Transverse colon (tissue), 4 donors: Measurements from ENCODE around the gene SYT12.

Source experiments
- EP300 ChIP-seq: sonication (generic); formaldehyde crosslinking; IDR thresholded peaks from one replicate; pipeline ENCODE4 v1.6.1; 2017; ENCODE audit warnings: antibody characterized with exemption, low read depth
- POLR2A ChIP-seq: fragments of 450-650 bp; IDR thresholded peaks from one replicate; pipeline ENCODE4 v1.6.1; 2016; ENCODE audit warnings: antibody characterized with exemption, mild to moderate bottlenecking, moderate library complexity
- POLR2AphosphoS5 ChIP-seq, 3 donors: sonication (generic); formaldehyde crosslinking; IDR thresholded peaks; one replicate each; pipeline ENCODE4 v1.6.1; 2016; ENCODE audit warnings: antibody characterized with exemption in 3 of 3
- TF ChIP-seq, protein P1 (sequence below), 5 experiments: fragments of 200-600 bp in 3 of 5; fragments of 450-650 bp in 2 of 5; sonication (generic) in 3 of 5; IDR thresholded peaks; 1 replicate in 2 of 5; 2 replicates in 3 of 5; pipeline ENCODE4 v1.5.1; 2016 to 2017; ENCODE audit warnings: antibody characterized with exemption in 5 of 5, inconsistent platforms in 3 of 5, mild to moderate bottlenecking in 2 of 5, moderate library complexity in 1 of 5

DNA sequence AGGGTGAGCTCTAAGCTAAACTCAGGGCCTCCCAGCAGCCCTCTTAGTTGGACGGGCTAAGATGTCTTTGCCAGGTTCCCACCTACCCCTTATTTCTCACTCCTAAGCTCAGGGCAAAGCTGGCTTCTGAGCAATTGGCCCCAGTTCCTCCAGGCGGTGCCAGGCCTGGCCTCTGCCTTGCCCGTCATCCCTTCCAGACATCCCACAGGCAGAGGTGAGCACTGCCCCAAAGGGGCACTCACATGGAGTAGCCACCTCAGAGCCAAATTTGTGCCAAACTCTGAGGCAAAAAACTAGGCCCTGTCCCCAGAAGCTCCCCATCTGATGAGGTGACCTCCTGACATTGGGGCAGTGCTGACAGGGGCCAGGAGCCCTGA lies 43.4 kb downstream of the SYT12 start:
- TF ChIP-seq, protein P1, sequence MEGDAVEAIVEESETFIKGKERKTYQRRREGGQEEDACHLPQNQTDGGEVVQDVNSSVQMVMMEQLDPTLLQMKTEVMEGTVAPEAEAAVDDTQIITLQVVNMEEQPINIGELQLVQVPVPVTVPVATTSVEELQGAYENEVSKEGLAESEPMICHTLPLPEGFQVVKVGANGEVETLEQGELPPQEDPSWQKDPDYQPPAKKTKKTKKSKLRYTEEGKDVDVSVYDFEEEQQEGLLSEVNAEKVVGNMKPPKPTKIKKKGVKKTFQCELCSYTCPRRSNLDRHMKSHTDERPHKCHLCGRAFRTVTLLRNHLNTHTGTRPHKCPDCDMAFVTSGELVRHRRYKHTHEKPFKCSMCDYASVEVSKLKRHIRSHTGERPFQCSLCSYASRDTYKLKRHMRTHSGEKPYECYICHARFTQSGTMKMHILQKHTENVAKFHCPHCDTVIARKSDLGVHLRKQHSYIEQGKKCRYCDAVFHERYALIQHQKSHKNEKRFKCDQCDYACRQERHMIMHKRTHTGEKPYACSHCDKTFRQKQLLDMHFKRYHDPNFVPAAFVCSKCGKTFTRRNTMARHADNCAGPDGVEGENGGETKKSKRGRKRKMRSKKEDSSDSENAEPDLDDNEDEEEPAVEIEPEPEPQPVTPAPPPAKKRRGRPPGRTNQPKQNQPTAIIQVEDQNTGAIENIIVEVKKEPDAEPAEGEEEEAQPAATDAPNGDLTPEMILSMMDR (IDR thresholded peaks at IDR 0.05) = no peak
- TF ChIP-seq POLR2A (no peak), POLR2AphosphoS5 (IDR thresholded peaks at IDR 0.05) (no peak), EP300 (no peak)
